GM19452 (cell line): ENCODE data around the gene FOXO1.

ENCODE experiments used
- ATAC-seq: cut with Tn5 transposase; IDR thresholded peaks from one replicate; pipeline ENCODE4 v1.9.1; 2021; ENCODE audit not compliant: unreplicated experiment

Gene FOXO1

GRCh38 chr13:40552895-40553294 lies 113.5 kb downstream of the FOXO1 start:
- ATAC-seq, result no peak

- ATAC-seq, result no peak
These were observed 116.3 kb downstream of the FOXO1 start for GRCh38 chr13:40550130-40550529.

- ATAC-seq, result no peak
These were observed 116.8 kb downstream of the FOXO1 start for GRCh38 chr13:40549500-40550094.

- ATAC-seq, result no peak
These were observed 118.7 kb downstream of the FOXO1 start for GRCh38 chr13:40547591-40548315.

- ATAC-seq, result no peak
These were observed 120.4 kb downstream of the FOXO1 start for GRCh38 chr13:40546047-40546446.

GRCh38 chr13:40540328-40541044 lies 126.0 kb downstream of the FOXO1 start:
- no peak for ATAC-seq

GRCh38 chr13:40539576-40540327 lies 126.7 kb downstream of the FOXO1 start:
- ATAC-seq, result no peak

GRCh38 chr13:40537146-40537895 lies 129.1 kb downstream of the FOXO1 start:
- ATAC-seq, result no peak

GRCh38 chr13:40536443-40537113 lies 129.9 kb downstream of the FOXO1 start:
- ATAC-seq, result no peak

- no peak for ATAC-seq
These were observed 131.1 kb downstream of the FOXO1 start for GRCh38 chr13:40535345-40535836.

GRCh38 chr13:40534456-40534855 lies 132.0 kb downstream of the FOXO1 start:
- no peak for ATAC-seq

- ATAC-seq, result no peak
These were observed 133.4 kb downstream of the FOXO1 start for GRCh38 chr13:40533072-40533471.

- no peak for ATAC-seq
These were observed 135.5 kb downstream of the FOXO1 start for GRCh38 chr13:40530961-40531360.

- no peak for ATAC-seq
These were observed 137.6 kb downstream of the FOXO1 start for GRCh38 chr13:40528881-40529280.

GRCh38 chr13:40527914-40528313 lies 138.5 kb downstream of the FOXO1 start:
- ATAC-seq, result no peak

- no peak for ATAC-seq
These were observed 144.2 kb downstream of the FOXO1 start for GRCh38 chr13:40522282-40522681.

- ATAC-seq, result no peak
These were observed 145.5 kb downstream of the FOXO1 start for GRCh38 chr13:40520916-40521315.

GRCh38 chr13:40519637-40520036 lies 146.8 kb downstream of the FOXO1 start:
- ATAC-seq, result no peak

- ATAC-seq, result peak; percentile 50
These were observed 148.0 kb downstream of the FOXO1 start for GRCh38 chr13:40518481-40518882.
